Measurements from ENCODE around the gene TSC2.
"Not testable (repeated sequence)": the region's sequence is repeated elsewhere in the genome, so short reads cannot be mapped to it uniquely, and the experiment has no call there.

The TSC2 gene

DNA sequence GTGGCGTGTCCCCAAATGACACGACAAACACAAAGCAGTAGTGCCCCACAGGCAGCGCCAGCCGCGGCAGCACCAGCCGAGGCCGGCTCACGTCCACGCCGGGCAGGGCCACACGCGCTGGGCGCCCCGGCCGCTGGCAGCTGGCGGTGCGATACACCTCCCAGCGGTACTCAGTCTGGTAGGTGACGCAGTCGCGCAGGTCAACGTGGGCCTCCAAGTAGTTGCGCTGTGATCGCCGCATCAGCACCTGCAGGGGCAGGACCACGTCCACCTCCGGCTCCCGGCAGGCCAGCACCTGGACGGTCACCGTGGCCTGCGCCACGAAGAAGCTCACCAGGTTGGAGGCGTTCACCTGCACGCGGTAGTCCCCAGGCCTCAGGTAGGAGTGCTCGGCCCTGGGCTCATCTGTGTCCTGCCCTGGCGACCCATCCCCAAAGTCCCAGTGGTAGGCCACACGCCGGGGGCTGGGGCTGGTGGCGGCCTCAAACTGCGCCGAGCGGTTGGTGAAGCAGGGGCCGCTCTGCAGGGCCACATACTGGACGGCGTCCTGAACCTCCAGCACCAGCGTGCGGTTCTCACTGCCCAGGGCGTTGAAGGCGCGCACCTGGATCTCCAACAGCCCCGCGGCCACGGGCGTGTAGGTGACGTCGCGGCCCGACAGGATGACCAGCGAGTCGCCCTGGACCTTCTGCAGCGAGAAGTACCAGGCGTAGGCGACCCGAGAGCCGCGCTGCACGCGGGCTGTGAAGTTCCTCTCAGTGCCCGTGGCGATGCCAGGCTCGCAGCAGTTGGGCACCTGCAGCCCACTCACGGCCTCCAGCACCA lies 60.9 kb downstream of the TSC2 start:
- H3K4me1 ChIP-seq; H3K27me3 ChIP-seq; H3K9ac ChIP-seq; H3K9me3 ChIP-seq (replicated peaks in 1 of 11); H3K4me3 ChIP-seq; H3K4me2 ChIP-seq; H3K27ac ChIP-seq: not testable (repeated sequence)
- Histone ChIP-seq H4K20me1 (peaks cover 0 to 57% (median 10%) of the 10 kb centered on the region in 11 experiments; a peak in 8 of 22 replicates), H3K36me3 (peaks cover 0 to 67% (median 42%) of the 10 kb centered on the region in 11 experiments; a peak in 20 of 22 replicates)

DNA sequence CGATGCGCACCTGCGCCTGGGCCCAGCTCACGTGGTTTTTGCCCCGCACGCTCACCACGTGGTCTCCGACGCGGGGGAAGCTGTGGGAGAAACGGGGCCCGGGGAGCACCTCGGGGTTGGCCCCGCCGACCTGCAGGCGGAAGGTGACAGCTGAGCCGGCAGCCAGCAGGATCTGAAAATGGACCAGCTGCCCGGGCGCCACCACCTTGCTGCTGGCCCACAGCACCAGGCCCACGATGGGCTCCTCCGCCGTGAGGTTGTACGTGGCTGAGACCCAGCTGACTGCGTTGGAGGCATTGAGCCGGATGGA lies 61.4 kb downstream of the TSC2 start:
- H3K36me3 ChIP-seq = peaks cover 0 to 73% (median 45%) of the 10 kb centered on the region in 11 experiments; a peak in 20 of 22 replicates
- not testable (repeated sequence) for H3K9me3 ChIP-seq (replicated peaks in 1 of 11); H3K9ac ChIP-seq; H3K27ac ChIP-seq; H3K4me3 ChIP-seq; H3K4me1 ChIP-seq; H3K27me3 ChIP-seq; H3K4me2 ChIP-seq
- peaks cover 0 to 63% (median 10%) of the 10 kb centered on the region in 11 experiments; a peak in 9 of 22 replicates for H4K20me1 ChIP-seq

DNA sequence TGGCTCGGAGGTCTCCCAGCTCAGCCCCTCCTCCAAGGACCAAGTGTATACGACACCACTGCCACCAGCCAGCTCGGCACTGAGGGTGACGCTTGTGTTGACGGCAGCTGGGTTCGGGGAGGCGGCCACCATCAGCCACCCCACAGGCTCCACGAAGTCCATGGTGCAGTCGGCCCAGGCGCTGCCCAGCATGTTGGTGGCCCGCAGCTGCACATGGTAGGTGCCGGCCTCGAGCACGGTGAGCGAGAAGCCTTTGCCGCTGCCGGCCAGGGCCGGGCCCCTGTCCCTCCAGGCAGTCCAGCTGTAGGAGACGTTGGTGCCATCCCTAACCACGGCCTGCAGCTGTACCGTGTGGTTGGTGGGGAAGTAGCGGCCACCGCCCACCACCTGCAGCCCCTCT lies 62.1 kb downstream of the TSC2 start:
- H3K9ac ChIP-seq; H3K4me3 ChIP-seq; H3K9me3 ChIP-seq (replicated peaks in 1 of 11); H3K27ac ChIP-seq; H3K4me2 ChIP-seq; H3K27me3 ChIP-seq; H3K4me1 ChIP-seq: not testable (repeated sequence)
- Histone ChIP-seq H4K20me1 (peaks cover 0 to 67% (median 10%) of the 10 kb centered on the region in 11 experiments; a peak in 10 of 22 replicates), H3K36me3 (peaks cover 0 to 78% (median 46%) of the 10 kb centered on the region in 11 experiments; a peak in 20 of 22 replicates)

DNA sequence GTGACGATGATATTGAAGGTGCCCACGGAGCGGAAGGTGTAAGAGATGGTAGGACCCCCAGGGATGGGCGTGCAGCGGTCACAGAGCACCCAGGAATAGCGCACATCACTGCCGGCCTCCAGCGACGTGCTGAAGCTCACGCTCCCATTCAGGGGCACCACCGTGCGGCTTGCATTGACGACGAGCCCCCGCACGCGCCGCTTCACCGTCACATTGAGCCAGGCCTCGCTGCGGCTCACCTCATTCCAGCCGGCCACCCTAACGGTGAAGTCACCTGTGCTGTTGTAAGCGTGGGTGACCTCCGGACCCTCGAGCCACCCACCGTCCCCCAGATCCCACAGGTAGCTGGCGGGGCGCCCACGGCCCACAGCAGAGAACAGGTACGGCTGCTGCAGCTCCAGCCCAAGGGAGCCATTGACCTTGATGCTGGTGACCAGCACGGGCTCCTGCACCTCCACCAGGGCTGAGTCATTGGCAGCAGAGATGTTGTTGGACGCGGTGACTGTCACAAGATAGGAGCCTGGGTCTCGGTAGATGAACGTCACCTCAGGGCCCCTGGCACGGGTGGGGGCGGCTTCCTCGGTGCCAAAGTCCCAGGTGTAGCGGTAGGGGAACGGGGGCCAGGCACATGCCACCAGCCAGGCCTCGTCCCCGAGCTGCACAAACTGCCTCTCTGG lies 62.7 kb downstream of the TSC2 start:
- not testable (repeated sequence) for H3K4me1 ChIP-seq; H3K27ac ChIP-seq; H3K4me3 ChIP-seq; H3K4me2 ChIP-seq; H3K9me3 ChIP-seq (replicated peaks in 1 of 11); H3K27me3 ChIP-seq; H3K9ac ChIP-seq
- H3K36me3 ChIP-seq = peaks cover 0 to 81% (median 45%) of the 10 kb centered on the region in 11 experiments; a peak in 20 of 22 replicates
- peaks cover 0 to 73% (median 10%) of the 10 kb centered on the region in 11 experiments; a peak in 10 of 22 replicates for H4K20me1 ChIP-seq

DNA sequence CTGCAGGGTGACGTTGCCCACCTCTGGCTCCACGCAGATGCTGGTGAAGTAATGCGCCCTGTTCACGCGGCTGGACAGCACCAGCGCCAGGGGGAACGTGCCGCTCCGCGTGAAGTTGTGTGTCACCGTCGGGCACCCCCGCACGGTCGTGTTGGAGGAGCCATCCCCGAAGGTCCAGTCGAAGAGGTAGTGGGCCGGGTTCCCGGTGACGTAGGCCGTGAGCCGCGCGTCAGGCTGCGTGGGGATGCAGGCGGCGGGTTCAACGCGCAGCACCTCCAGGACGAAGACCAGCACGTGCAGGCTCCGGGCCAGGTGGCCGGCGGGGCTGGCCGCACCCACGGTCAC lies 63.2 kb downstream of the TSC2 start:
- H3K4me1 ChIP-seq; H3K9me3 ChIP-seq (replicated peaks in 1 of 11); H3K27ac ChIP-seq; H3K27me3 ChIP-seq; H3K4me3 ChIP-seq; H3K9ac ChIP-seq; H3K4me2 ChIP-seq: not testable (repeated sequence)
- peaks cover 0 to 76% (median 43%) of the 10 kb centered on the region in 11 experiments; a peak in 20 of 22 replicates for H3K36me3 ChIP-seq
- H4K20me1 ChIP-seq = peaks cover 0 to 78% (median 10%) of the 10 kb centered on the region in 11 experiments; a peak in 10 of 22 replicates

DNA sequence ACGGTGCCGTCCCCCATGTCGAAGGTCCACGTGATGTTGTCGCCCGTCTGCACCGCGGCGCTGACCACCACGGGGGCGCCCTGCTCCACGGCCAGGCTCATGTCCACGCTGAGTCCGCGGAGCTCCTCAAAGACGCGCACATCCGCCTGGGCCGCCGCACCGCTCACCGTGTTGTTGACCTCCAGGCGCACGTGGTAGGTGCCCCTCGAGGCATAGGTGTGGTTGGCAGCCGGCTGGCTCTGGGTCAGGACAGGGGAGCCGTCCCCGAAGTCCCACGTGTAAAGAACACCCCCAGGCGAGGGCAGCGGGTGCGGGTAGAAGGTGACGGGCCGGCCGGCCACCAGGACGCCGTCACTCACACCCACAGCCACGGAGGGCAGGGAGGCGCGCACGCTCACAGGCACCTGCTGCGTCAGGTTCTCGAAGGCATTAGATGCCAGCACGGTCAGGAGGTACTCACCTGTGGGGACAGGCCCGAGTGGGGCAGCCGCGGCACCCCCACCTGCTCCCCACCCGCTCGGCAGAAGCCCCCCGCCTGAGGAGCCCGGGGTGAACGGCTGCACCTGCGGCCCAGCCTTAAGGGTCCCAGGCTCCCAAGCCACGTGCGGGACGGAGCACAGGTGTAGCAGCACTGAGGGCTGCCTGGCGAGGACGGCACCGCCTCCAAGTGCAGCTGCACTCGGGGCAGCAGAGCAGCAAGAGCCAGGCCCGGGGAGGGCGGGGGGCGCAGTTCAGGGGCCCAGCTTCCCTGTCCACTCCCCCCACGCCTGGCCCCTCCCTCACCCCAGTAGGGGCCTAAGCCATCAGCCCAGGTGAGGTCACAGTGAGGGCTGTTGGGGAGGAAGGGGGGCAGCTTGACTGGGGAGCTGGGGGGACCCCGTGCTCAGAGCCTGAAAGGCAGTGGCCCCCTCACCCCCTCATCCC lies 63.9 kb downstream of the TSC2 start:
- Histone ChIP-seq H4K20me1 (peaks cover 0 to 85% (median 10%) of the 10 kb centered on the region in 11 experiments; a peak in 11 of 22 replicates), H3K36me3 (peaks cover 0 to 80% (median 43%) of the 10 kb centered on the region in 11 experiments; a peak in 20 of 22 replicates)
- not testable (repeated sequence) for H3K27me3 ChIP-seq; H3K27ac ChIP-seq; H3K4me1 ChIP-seq; H3K4me3 ChIP-seq; H3K9me3 ChIP-seq (replicated peaks in 1 of 11); H3K9ac ChIP-seq; H3K4me2 ChIP-seq

DNA sequence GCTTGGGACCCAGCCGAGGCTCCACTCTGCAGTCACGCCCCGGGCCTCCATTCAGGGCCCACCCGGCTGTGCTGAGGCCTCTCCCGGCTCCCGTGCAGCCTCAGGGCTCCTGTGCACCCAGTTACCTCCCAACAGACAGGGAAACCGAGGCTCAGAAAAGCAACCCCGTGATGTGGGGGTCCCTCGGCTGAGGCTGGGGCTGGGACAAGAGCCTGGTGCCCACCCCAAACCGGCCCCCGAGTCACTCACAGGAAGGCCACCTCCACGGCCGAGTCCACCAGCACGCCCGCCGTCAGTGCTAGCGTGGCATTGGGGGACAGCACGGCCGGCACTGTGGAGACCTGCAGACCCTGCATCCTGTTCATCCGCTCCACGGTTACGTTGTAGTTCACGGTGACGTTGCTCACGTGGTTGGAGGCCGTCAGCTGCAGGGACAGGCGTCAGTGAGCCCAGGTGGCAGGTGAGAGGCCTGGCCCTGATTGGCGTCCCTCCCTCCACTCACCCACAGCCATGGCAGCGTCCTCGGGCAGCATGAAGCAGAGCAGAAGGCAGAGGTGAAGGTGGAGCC lies 64.8 kb downstream of the TSC2 start:
- H4K20me1 ChIP-seq = peaks cover 0 to 86% (median 11%) of the 10 kb centered on the region in 11 experiments; a peak in 12 of 22 replicates
- H3K9ac ChIP-seq; H3K4me3 ChIP-seq; H3K27me3 ChIP-seq; H3K4me1 ChIP-seq; H3K9me3 ChIP-seq (replicated peaks in 1 of 11); H3K27ac ChIP-seq; H3K4me2 ChIP-seq: not testable (repeated sequence)
- peaks cover 0 to 72% (median 43%) of the 10 kb centered on the region in 11 experiments; a peak in 20 of 22 replicates for H3K36me3 ChIP-seq

DNA sequence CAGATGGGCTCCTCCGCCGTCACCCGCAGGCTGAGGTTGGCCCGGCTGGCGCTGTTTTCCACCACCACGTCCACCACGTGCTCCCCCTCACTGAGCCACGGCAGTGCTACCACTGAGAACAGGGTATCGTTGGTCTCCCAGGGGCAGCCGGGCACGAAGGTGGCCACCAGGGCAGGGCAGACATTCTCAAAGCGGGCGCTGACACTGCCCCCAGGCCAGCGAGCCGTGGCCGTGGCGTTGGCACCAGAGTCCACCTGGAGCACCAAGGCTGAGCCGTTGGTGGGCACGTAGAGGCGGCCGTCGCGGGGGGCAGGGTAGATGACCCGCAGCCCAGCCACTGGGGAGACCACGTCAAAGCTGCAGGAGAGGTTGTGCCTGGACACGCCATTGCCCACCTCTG lies 66.4 kb downstream of the TSC2 start:
- H3K4me1 ChIP-seq; H3K4me3 ChIP-seq; H3K4me2 ChIP-seq; H3K9ac ChIP-seq; H3K27ac ChIP-seq; H3K27me3 ChIP-seq; H3K9me3 ChIP-seq (replicated peaks in 1 of 11): not testable (repeated sequence)
- Histone ChIP-seq H4K20me1 (peaks cover 0 to 84% (median 11%) of the 10 kb centered on the region in 11 experiments; a peak in 13 of 22 replicates), H3K36me3 (peaks cover 0 to 58% (median 31%) of the 10 kb centered on the region in 11 experiments; a peak in 19 of 22 replicates)

DNA sequence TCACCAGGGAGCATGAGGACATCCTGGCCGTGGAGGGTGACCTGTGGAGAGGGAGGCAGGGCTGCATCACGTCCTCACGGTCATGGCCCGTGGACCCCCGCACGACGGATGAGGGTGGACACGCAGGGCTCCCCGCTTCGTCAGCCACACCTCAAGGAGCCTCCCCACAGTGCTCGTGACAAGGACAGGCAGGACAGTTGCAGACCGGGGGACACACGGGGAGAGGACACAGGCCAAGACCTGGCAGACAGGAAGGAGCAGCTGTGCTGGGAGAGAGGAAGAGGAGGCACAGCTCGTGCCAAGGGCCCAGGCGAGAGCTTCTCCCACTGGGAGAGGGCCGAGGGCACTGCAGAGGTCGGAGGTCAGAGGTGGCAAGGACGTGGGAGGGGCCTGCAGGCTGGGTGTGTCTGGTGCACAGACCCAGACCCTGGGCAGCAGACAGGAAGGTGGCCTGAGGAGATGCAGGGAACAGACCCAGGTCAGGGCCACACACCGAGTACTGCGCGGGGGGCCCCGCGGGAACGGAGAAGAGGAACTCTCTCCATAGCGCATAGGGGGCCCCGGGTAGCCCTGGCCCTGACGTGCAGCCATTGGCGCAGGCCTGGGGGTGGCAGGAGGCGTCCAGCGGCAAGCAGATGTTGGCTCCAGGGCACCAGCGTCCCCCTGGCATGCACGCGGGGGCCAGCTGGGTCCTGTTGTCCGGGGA lies 67.3 kb downstream of the TSC2 start:
- H4K20me1 ChIP-seq = peaks cover 0 to 81% (median 14%) of the 10 kb centered on the region in 11 experiments; a peak in 13 of 22 replicates
- peaks cover 0 to 50% (median 24%) of the 10 kb centered on the region in 11 experiments; a peak in 19 of 22 replicates for H3K36me3 ChIP-seq
- H3K4me1 ChIP-seq; H3K4me2 ChIP-seq; H3K27ac ChIP-seq; H3K9me3 ChIP-seq (replicated peaks in 1 of 11); H3K27me3 ChIP-seq; H3K4me3 ChIP-seq; H3K9ac ChIP-seq: not testable (repeated sequence)
